Measurements from ENCODE around the gene SLC9A1. TPM values are rescaled to one million over a fixed set of nuclear protein-coding genes. Genes with fewer than 3 reads are reported as not detected.

SLC9A1 gene
- total and polyA plus RNA-seq, 2 experiments from 2014 or later: 8.5 to 23.7 TPM

- in situ Hi-C loops (cut with MboI): no loop called here
- Histone ChIP-seq H3K27me3 (replicated peaks; ENCODE audit: insufficient read depth) (no peaks in the 10 kb centered on the region), H3K9ac (no peak overlapping the region), H3K9me2 (ENCODE audit: insufficient read depth) (no peaks in the 10 kb centered on the region), H3K9me3 (ENCODE audit: low read depth) (no peaks in the 10 kb centered on the region), H2AFZ (no peak overlapping the region), H3K4me2 (ENCODE audit: unreplicated experiment) (no peak overlapping the region), H3K79me2 (ENCODE audit: insufficient read depth) (peaks cover 87% of the 10 kb centered on the region), H4K20me1 (ENCODE audit: insufficient read depth) (no peaks in the 10 kb centered on the region), H3K4me3 (no peak overlapping the region), H3K36me3 (ENCODE audit: low read depth) (no peaks in the 10 kb centered on the region), H3K4me1 (ENCODE audit: insufficient read depth) (peaks cover 31% of the 10 kb centered on the region), H3F3A (ENCODE audit: insufficient read depth) (peaks cover 12% of the 10 kb centered on the region), H3K27ac (no peak overlapping the region)
- 68 to 74% methylated on average over 3 of the region's 3 CpGs for WGBS, 2 experiments (ENCODE audit: low coverage in 1 of 2, low lambda C conversion rate in 2 of 2, missing lambda C conversion rate in 2 of 2)
- TF ChIP-seq EZH2phosphoT487 (IDR thresholded peaks at IDR 0.05; ENCODE audit: insufficient read depth, low read depth) (no peak), EZH2 (IDR thresholded peaks at IDR 0.05; ENCODE audit: insufficient read depth, poor library complexity, severe bottlenecking) (no peak)
- DNase-seq: no peak
Observed at GRCh38 chr1:27150641-27151040, 4.3 kb downstream of the SLC9A1 start.

- Histone ChIP-seq H4K20me1 (ENCODE audit: insufficient read depth) (no peaks in the 10 kb centered on the region), H3K4me3 (no peak overlapping the region), H2AFZ (no peak overlapping the region), H3K27ac (no peak overlapping the region), H3K27me3 (replicated peaks; ENCODE audit: insufficient read depth) (no peaks in the 10 kb centered on the region), H3K4me1 (ENCODE audit: insufficient read depth) (peaks cover 33% of the 10 kb centered on the region), H3K9me2 (ENCODE audit: insufficient read depth) (no peaks in the 10 kb centered on the region), H3K9me3 (ENCODE audit: low read depth) (no peaks in the 10 kb centered on the region), H3F3A (ENCODE audit: insufficient read depth) (peaks cover 17% of the 10 kb centered on the region), H3K36me3 (ENCODE audit: low read depth) (no peaks in the 10 kb centered on the region), H3K79me2 (ENCODE audit: insufficient read depth) (peaks cover 91% of the 10 kb centered on the region), H3K9ac (no peak overlapping the region), H3K4me2 (ENCODE audit: unreplicated experiment) (no peak overlapping the region)
- in situ Hi-C loops (cut with MboI): no loop called here
- WGBS, 2 experiments (ENCODE audit: low coverage in 1 of 2, low lambda C conversion rate in 2 of 2, missing lambda C conversion rate in 2 of 2): 94 to 98% methylated on average over 3 of the region's 3 CpGs
- TF ChIP-seq EZH2phosphoT487 (IDR thresholded peaks at IDR 0.05; ENCODE audit: insufficient read depth, low read depth) (no peak), EZH2 (IDR thresholded peaks at IDR 0.05; ENCODE audit: insufficient read depth, poor library complexity, severe bottlenecking) (no peak)
- no peak for DNase-seq
Observed at GRCh38 chr1:27150183-27150582, 4.7 kb downstream of the SLC9A1 start.

DNA sequence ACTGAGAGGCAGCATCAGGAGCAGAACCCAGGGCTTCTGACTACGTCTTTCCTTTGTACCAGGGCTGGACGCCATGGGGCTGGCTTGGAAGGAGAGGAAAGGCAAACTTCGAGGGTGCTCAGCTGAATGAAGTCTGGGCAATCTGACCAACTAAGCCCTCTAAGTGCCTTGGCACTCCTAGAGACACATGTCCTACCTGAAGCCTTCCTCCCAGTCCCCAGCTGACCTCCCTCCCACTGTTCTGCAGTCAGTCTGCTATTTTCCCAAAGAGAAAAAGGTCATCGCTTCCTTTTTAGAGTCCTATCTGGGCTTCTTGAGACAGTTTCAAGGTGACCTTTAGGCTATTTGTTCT is 5.2 kb downstream of the SLC9A1 start:
- no peak for DNase-seq
- Histone ChIP-seq H3K9ac (no peak overlapping the region), H4K20me1 (ENCODE audit: insufficient read depth) (no peaks in the 10 kb centered on the region), H3K4me3 (no peak overlapping the region), H3K27me3 (replicated peaks; ENCODE audit: insufficient read depth) (no peaks in the 10 kb centered on the region), H3K4me2 (ENCODE audit: unreplicated experiment) (no peak overlapping the region), H3K9me3 (ENCODE audit: low read depth) (no peaks in the 10 kb centered on the region), H3K79me2 (ENCODE audit: insufficient read depth) (peaks cover 95% of the 10 kb centered on the region), H3K9me2 (ENCODE audit: insufficient read depth) (no peaks in the 10 kb centered on the region), H3K27ac (no peak overlapping the region), H3K36me3 (ENCODE audit: low read depth) (no peaks in the 10 kb centered on the region), H3K4me1 (ENCODE audit: insufficient read depth) (peaks cover 37% of the 10 kb centered on the region), H2AFZ (no peak overlapping the region), H3F3A (ENCODE audit: insufficient read depth) (peaks cover 21% of the 10 kb centered on the region)
- TF ChIP-seq EZH2 (IDR thresholded peaks at IDR 0.05; ENCODE audit: insufficient read depth, poor library complexity, severe bottlenecking) (no peak), EZH2phosphoT487 (IDR thresholded peaks at IDR 0.05; ENCODE audit: insufficient read depth, low read depth) (no peak)
- 77 to 80% methylated on average over 4 of the region's 4 CpGs for WGBS, 2 experiments (ENCODE audit: low coverage in 1 of 2, low lambda C conversion rate in 2 of 2, missing lambda C conversion rate in 2 of 2)
- in situ Hi-C loops (cut with MboI): no loop called here

GRCh38 chr1:27149084-27149761 is 5.7 kb downstream of the SLC9A1 start:
- no peaks in the 10 kb centered on the region for H3K9me2 ChIP-seq (ENCODE audit: insufficient read depth)
- H3K4me1 ChIP-seq (ENCODE audit: insufficient read depth): peaks cover 39% of the 10 kb centered on the region
- H3K4me3 ChIP-seq: no peak overlapping the region
- no peak overlapping the region for H3K4me2 ChIP-seq (ENCODE audit: unreplicated experiment)
- 60 to 75% methylated on average over 8 of the region's 8 CpGs for WGBS, 2 experiments (ENCODE audit: low coverage in 1 of 2, low lambda C conversion rate in 2 of 2, missing lambda C conversion rate in 2 of 2)
- H3K27me3 ChIP-seq (replicated peaks; ENCODE audit: insufficient read depth): no peaks in the 10 kb centered on the region
- H3F3A ChIP-seq (ENCODE audit: insufficient read depth): peaks cover 23% of the 10 kb centered on the region
- no peak for DNase-seq
- peaks cover 95% of the 10 kb centered on the region for H3K79me2 ChIP-seq (ENCODE audit: insufficient read depth)
- no peak overlapping the region for H3K9ac ChIP-seq
- no peaks in the 10 kb centered on the region for H3K9me3 ChIP-seq (ENCODE audit: low read depth)
- no peaks in the 10 kb centered on the region for H3K36me3 ChIP-seq (ENCODE audit: low read depth)
- H2AFZ ChIP-seq: no peak overlapping the region
- H4K20me1 ChIP-seq (ENCODE audit: insufficient read depth): no peaks in the 10 kb centered on the region
- H3K27ac ChIP-seq: no peak overlapping the region
- in situ Hi-C loops (cut with MboI): no loop called here
- TF ChIP-seq EZH2 (IDR thresholded peaks at IDR 0.05; ENCODE audit: insufficient read depth, poor library complexity, severe bottlenecking) (no peak), EZH2phosphoT487 (IDR thresholded peaks at IDR 0.05; ENCODE audit: insufficient read depth, low read depth) (no peak)

All from GM23248 (cell line).